PFSK-1 (cell line): ENCODE measurements around the gene SPNS3.

Experiments used
- FOXP2 ChIP-seq: optimal IDR thresholded peaks from 2 replicates; pipeline ENCODE3; 2011; ENCODE audit warnings: borderline replicate concordance, control low read depth, inconsistent platforms; ENCODE audit not compliant: insufficient read depth; ENCODE audit errors: extremely low read length, extremely low read depth
- POLR2AphosphoS5 ChIP-seq: IDR thresholded peaks from 2 replicates; pipeline ENCODE4 v1.6.1; 2012; ENCODE audit warnings: low read depth, mild to moderate bottlenecking, control low read depth, low read length, moderate library complexity
- TAF1 ChIP-seq: IDR thresholded peaks from 2 replicates; pipeline ENCODE4 v1.6.1; 2012; ENCODE audit warnings: low read length, control low read depth, borderline replicate concordance; ENCODE audit not compliant: insufficient read depth
- TF ChIP-seq, protein P1 (sequence below), 2 experiments: IDR thresholded peaks; 2 replicates each; pipeline versions ENCODE4 v1.6.1 to v1.8.0; 2011 to 2012; ENCODE audit warnings: low read depth in 2 of 2, low read length in 2 of 2, control low read depth in 1 of 2, inconsistent platforms in 1 of 2, mild to moderate bottlenecking in 1 of 2, moderate library complexity in 1 of 2; ENCODE audit not compliant: insufficient read depth in 1 of 2

DNA sequence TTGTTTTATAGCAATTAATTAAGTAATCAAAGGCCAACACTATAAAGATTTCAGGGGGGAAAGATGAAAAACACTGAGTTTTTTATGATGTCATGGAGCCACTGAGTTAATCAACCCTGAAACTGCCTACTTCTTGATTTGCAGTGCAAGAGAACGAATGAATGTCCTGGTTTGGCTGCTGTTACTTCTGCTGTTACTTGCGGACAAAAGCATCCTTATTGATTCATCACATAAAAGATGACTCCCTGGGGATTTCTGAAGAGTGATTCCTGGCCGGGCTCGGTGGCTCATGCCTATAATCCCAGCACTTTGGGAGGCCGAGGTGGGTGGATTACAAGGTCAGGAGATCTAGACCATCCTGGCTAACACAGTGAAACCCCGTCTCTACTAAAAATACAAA, 10.9 kb upstream of the SPNS3 start:
- TF ChIP-seq POLR2AphosphoS5 (no peak), TAF1 (no peak), FOXP2 (no peak)
- TF ChIP-seq, protein P1, sequence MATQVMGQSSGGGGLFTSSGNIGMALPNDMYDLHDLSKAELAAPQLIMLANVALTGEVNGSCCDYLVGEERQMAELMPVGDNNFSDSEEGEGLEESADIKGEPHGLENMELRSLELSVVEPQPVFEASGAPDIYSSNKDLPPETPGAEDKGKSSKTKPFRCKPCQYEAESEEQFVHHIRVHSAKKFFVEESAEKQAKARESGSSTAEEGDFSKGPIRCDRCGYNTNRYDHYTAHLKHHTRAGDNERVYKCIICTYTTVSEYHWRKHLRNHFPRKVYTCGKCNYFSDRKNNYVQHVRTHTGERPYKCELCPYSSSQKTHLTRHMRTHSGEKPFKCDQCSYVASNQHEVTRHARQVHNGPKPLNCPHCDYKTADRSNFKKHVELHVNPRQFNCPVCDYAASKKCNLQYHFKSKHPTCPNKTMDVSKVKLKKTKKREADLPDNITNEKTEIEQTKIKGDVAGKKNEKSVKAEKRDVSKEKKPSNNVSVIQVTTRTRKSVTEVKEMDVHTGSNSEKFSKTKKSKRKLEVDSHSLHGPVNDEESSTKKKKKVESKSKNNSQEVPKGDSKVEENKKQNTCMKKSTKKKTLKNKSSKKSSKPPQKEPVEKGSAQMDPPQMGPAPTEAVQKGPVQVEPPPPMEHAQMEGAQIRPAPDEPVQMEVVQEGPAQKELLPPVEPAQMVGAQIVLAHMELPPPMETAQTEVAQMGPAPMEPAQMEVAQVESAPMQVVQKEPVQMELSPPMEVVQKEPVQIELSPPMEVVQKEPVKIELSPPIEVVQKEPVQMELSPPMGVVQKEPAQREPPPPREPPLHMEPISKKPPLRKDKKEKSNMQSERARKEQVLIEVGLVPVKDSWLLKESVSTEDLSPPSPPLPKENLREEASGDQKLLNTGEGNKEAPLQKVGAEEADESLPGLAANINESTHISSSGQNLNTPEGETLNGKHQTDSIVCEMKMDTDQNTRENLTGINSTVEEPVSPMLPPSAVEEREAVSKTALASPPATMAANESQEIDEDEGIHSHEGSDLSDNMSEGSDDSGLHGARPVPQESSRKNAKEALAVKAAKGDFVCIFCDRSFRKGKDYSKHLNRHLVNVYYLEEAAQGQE (IDR thresholded peaks at IDR 0.05; ENCODE audit: insufficient read depth in 1 of 2, low read depth in 2 of 2, low read length in 2 of 2), result no peak
